Prostate gland (tissue), 2 donors: ENCODE data around the gene TOM1. TPM values are rescaled to one million over a fixed set of nuclear protein-coding genes. Genes with fewer than 3 reads are reported as not detected.

Experiments
- DNase-seq: peaks from one replicate; pipeline ENCODE4 v3.0.0-alpha.2; 2019; ENCODE audit warnings: low spot score
- H3K27ac ChIP-seq, 2 donors: fragments of 200-600 bp; sonication (generic); 2 replicates each; pipeline ENCODE4 v1.5.1; 2017 to 2019
- H3K27me3 ChIP-seq: fragments of 200-600 bp; sonication (generic); replicated peaks from 2 replicates; pipeline ENCODE4 v1.5.1; 2019; ENCODE audit not compliant: insufficient read depth
- H3K36me3 ChIP-seq, 2 donors: fragments of 200-600 bp; sonication (generic); 1 replicate in 1 of 2; 2 replicates in 1 of 2; pipeline versions ENCODE4 v1.5.1 to v1.8.1; 2017 to 2019
- H3K4me1 ChIP-seq: fragments of 200-600 bp; sonication (generic); replicated peaks from 2 replicates; pipeline ENCODE4 v1.5.1; 2019
- H3K4me3 ChIP-seq, 2 donors: fragments of 200-600 bp; sonication (generic); 2 replicates each; pipeline ENCODE4 v1.5.1; 2017 to 2019
- H3K9me3 ChIP-seq: fragments of 200-600 bp; sonication (generic); 2 replicates; pipeline ENCODE4 v1.5.1; 2017
- POLR2A ChIP-seq: fragments of 450-650 bp; IDR thresholded peaks from one replicate; pipeline ENCODE4 v1.6.1; 2016; ENCODE audit warnings: antibody characterized with exemption, mild to moderate bottlenecking
- POLR2AphosphoS5 ChIP-seq: sonication (generic); formaldehyde crosslinking; IDR thresholded peaks from one replicate; pipeline ENCODE4 v1.6.1; 2017; ENCODE audit warnings: antibody characterized with exemption
- WGBS: methylation state at CpG from one replicate; pipeline ENCODE4 v1.1.5; 2018; 5-methylcytosine and 5-hydroxymethylcytosine counted together
- intact Hi-C: fragments of 100-400 bp; cut with DNase I; formaldehyde crosslinking; loops from one replicate; pipeline ENCODE4 v1.14.2; 2022
- total RNA-seq, 2 donors: library from RNA; depleted of rRNA; stranded (reverse); fragments of >200 nt; gene quantifications; one replicate each; pipeline ENCODE4 v1.1.0, GENCODE V29; 2016
- TF ChIP-seq, protein P1 (sequence below), 4 experiments: fragments of 200-600 bp in 2 of 4; fragments of 450-650 bp in 2 of 4; sonication (generic) in 2 of 4; IDR thresholded peaks; 1 replicate in 3 of 4; 2 replicates in 1 of 4; pipeline ENCODE4 v1.5.1; 2016 to 2019; ENCODE audit warnings: antibody characterized with exemption in 4 of 4, mild to moderate bottlenecking in 2 of 4, moderate library complexity in 2 of 4

Gene TOM1
- total RNA-seq, 2 donors from 2014 or later: 65.6 to 68.6 TPM

DNA sequence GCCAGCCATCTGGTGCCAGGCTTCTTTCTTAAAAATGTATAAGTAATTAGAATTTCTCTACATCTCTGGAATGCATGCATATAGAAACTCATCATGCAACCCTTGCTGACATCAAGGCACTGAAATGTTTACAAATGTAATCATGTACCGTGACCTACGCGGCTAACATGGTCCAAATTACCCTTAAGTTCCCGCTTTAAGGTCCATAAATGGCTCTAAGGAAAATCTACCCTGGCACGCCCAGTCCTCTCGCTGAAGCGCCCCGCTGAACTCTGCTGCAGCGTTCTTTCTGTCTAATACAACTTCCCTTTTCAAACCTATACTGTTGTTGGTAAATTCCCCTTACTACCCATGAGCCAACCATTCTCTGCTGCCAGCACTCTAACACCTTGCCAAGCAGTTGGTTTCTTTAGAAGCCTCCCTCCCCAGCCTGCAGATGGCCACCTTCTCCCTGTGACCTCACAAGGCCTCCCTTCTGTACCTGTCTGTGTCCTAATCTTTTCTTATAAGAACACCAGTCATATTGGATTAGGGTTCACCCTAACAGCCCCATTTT, 67.7 kb downstream of the TOM1 start:
- intact Hi-C loops: no loop called here
- Histone ChIP-seq H3K27ac (no peak overlapping the region), H3K9me3 (no peaks in the 10 kb centered on the region), H3K4me1 (no peaks in the 10 kb centered on the region), H3K27me3 (no peaks in the 10 kb centered on the region), H3K36me3 (no peaks in the 10 kb centered on the region), H3K4me3 (no peak overlapping the region)
- DNase-seq: no peak
- TF ChIP-seq POLR2AphosphoS5 (no peak), POLR2A (no peak)
- TF ChIP-seq, protein P1, sequence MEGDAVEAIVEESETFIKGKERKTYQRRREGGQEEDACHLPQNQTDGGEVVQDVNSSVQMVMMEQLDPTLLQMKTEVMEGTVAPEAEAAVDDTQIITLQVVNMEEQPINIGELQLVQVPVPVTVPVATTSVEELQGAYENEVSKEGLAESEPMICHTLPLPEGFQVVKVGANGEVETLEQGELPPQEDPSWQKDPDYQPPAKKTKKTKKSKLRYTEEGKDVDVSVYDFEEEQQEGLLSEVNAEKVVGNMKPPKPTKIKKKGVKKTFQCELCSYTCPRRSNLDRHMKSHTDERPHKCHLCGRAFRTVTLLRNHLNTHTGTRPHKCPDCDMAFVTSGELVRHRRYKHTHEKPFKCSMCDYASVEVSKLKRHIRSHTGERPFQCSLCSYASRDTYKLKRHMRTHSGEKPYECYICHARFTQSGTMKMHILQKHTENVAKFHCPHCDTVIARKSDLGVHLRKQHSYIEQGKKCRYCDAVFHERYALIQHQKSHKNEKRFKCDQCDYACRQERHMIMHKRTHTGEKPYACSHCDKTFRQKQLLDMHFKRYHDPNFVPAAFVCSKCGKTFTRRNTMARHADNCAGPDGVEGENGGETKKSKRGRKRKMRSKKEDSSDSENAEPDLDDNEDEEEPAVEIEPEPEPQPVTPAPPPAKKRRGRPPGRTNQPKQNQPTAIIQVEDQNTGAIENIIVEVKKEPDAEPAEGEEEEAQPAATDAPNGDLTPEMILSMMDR (IDR thresholded peaks at IDR 0.05): no peak
- WGBS: 78% methylated on average over 9 of the region's 9 CpGs

DNA sequence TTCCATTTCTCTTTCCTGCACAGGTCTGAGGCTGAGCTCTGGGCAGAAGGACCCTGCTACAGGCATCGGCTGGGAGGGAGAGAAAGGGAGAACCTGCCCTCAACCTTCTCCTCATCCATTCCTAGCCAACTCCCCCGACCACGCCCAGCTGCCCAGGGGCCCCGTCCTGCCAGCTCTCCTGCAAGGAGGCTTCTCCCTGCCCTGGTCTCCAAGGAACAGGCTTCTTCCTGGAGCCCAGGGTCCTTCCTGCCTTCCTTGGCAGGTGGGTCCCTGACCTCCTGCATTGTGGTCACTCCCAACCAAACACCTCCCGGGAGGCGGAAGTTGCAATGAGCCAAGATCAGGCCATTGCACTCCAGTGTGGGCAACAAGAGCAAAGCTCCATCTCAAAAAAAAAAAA, 68.7 kb downstream of the TOM1 start:
- no peak overlapping the region for H3K4me3 ChIP-seq
- no peaks in the 10 kb centered on the region for H3K27me3 ChIP-seq
- WGBS: 94% methylated on average over 6 of the region's 6 CpGs
- H3K4me1 ChIP-seq: no peaks in the 10 kb centered on the region
- intact Hi-C loops: no loop called here
- H3K36me3 ChIP-seq: no peaks in the 10 kb centered on the region
- DNase-seq: no peak
- no peak overlapping the region for H3K27ac ChIP-seq
- H3K9me3 ChIP-seq: no peaks in the 10 kb centered on the region
- TF ChIP-seq, protein P1 (IDR thresholded peaks at IDR 0.05): no peak
- TF ChIP-seq POLR2A (no peak), POLR2AphosphoS5 (no peak)

DNA sequence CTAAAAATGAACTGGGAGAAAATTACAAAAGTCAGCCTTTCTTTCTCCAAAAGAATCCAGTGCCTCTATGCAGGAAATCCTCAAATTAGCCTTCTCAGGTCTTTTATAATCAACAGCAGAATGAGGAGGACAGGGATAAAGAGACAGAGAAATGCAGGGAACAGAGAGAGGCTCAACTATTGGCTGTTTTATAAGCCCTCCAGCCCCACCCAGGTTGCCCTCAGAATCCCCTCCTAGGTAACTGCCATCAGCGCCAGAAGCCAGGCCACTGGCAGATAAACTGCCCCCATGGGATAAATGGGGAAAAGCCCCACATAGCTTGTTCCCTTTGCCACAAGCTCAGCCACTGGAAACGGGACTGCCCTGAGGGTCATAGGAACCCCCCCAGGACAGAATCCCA, 70.3 kb downstream of the TOM1 start:
- 70% methylated on average over 2 of the region's 2 CpGs for WGBS
- intact Hi-C loops: no loop called here
- no peaks in the 10 kb centered on the region for H3K4me1 ChIP-seq
- TF ChIP-seq, protein P1 (IDR thresholded peaks at IDR 0.05): no peak
- no peak for TF ChIP-seq POLR2AphosphoS5
- TF ChIP-seq POLR2A: no peak
- no peak overlapping the region for H3K4me3 ChIP-seq
- no peaks in the 10 kb centered on the region for H3K9me3 ChIP-seq
- no peak for DNase-seq
- H3K36me3 ChIP-seq: no peaks in the 10 kb centered on the region
- no peaks in the 10 kb centered on the region for H3K27me3 ChIP-seq
- H3K27ac ChIP-seq: no peak overlapping the region

DNA sequence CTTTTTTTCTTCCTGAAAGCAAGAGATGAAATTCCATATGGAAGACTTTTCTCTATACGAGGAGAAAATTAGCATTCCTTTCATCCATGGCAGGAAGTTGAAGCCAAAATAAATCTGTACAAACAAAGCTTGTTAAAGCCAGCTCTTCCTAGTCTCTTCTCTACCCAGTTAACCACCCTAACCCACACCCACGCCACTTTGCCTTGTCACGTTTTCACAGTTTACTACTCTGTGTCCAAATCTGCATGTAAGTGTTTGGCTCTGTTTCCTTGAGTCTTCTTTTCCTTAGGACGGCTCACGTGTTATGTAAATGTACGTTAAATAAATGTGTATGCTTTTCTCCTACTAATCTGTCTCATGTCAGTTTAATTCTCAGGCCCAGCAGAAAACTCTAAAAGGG, 74.1 kb downstream of the TOM1 start:
- Histone ChIP-seq H3K27me3 (no peaks in the 10 kb centered on the region), H3K4me1 (no peaks in the 10 kb centered on the region), H3K36me3 (no peaks in the 10 kb centered on the region), H3K27ac (no peak overlapping the region), H3K4me3 (no peak overlapping the region), H3K9me3 (no peaks in the 10 kb centered on the region)
- TF ChIP-seq POLR2AphosphoS5 (no peak), POLR2A (no peak)
- TF ChIP-seq, protein P1 (IDR thresholded peaks at IDR 0.05): no peak
- no peak for DNase-seq
- intact Hi-C loops: no loop called here
- WGBS: 63% methylated on average over 6 of the region's 6 CpGs

DNA sequence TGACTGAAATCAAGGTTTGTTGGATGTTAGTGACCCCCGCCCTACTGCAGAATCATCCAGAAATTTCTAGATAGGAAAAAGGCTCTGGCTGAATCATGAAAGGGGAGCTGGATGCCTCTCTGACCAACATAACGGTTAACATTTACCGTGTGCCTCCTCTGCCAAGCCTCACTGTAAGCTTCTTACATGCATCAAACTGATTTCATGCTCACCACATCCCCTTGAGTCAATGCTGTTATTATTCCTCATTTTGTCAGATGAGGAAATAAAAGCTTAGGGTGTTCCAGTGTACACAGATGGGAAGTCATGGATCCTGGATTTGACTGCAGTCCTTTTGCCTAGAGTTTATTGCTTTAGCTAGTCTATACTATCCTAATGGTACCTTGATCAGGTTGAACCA, 75.3 kb downstream of the TOM1 start:
- Histone ChIP-seq H3K4me3 (no peak overlapping the region), H3K27me3 (no peaks in the 10 kb centered on the region), H3K27ac (no peak overlapping the region), H3K4me1 (no peaks in the 10 kb centered on the region), H3K9me3 (no peaks in the 10 kb centered on the region), H3K36me3 (no peaks in the 10 kb centered on the region)
- TF ChIP-seq, protein P1 (IDR thresholded peaks at IDR 0.05): no peak
- TF ChIP-seq POLR2A: no peak
- no peak for TF ChIP-seq POLR2AphosphoS5
- DNase-seq: no peak
- intact Hi-C loops: no loop called here
- WGBS: 91% methylated on average over 3 of the region's 3 CpGs
